GM19240 (cell line): ENCODE data around the gene CCL21.

ENCODE experiments used
- DNase-seq: peaks from one replicate; pipeline ENCODE4 v3.0.0; 2011; ENCODE audit warnings: low spot score; ENCODE audit not compliant: insufficient read length

Gene CCL21

GRCh38 chr9:34675048-34675714 lies 34.8 kb downstream of the CCL21 start:
- peak; percentile 48 for DNase-seq

DNA sequence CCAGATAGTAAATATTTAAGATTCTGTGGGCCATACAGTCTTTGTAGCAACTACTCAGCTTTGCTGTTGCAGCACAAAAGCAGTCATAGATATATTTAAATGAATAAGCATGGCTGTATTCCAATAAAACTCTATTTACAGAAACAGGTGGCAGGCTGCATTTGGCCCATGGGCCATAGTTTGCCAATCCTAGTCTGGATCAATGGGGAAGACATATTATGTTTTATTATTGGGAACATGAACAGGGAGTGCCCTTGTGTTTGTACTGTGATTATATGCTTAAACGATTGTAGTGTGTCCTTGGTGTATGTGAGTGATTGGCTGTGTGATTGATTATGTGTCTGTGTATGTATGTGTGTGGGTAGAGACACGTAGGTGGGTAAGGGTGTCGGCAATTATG lies 35.5 kb downstream of the CCL21 start:
- no peak for DNase-seq

- DNase-seq = no peak
Measured at GRCh38 chr9:34671307-34671706, 38.6 kb downstream of the CCL21 start.

DNA sequence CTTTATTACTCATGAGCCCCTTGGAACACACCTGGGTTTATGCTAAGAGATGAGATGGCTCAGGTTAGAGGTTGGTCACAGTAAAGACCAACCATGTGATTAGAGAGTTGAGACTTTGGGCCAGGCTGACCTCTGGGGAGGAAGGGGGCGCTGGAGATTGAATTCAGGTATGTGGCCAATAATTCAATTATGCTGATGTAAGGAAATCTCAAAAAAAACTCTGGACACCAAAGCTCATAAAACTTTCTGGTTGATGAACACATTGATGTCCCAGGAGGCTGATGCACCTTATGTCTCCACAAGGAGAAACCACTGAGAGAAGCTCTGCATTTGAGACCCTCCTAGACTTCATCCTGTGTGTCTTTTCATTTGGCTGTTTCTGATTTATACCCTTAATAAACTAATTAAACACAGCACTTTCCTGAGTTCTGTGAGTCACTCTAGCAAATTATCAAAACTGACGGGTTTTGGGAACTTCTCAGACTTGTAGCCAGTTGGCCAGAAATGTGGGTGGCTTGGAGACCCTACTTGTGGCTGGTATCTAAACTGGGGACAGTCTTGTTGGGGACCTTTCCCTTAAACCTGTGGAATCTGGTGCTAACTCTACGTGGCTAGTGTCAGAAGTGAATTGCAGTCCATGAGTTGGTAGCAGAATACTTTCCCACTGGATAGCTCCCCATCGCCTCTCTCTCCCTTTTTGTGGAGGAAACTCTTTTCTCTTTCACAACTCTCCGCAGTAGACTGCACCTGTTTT lies 40.0 kb downstream of the CCL21 start:
- no peak for DNase-seq

DNA sequence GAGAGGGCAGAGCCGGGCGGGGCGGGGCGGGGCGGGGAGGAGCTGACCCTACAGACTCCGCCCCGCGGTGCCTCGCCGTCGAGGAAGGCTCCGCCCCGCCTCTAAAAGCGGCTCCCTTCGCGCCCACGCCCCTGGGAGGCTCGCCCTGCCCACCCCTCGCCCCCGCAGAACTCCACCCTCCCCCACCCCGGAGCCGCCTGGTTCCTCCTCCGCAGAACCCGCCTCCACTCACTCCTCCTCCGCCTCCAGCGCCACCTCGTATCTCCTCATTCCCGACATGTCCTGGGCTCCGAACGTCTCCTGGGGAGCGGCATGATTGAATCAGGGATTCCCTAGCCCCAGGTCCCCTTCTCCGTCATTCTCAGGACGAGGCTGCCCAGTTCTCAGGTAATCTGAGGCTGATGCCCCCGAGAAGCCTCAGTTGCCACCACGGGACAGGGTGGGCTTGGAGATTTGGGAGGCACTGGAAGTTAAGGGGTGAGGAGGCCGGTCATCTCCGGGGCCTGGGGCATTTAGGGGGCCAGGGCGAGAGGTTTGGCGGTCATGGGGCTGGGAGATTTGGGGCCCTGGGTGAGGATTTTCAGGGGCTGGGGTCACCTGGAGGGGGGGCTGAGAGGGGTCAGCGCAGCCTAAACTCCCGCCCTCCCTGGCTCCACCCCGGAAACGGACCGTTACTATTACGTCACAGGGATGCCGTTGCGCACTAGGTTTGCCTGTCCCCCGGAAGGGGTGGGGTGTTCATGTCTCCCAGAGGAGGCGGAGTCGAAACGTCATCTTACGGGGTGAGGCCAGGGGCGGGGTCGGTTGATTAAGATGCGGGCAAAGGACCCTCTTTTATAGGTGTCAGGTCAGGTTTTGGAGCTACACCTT lies 44.3 kb downstream of the CCL21 start:
- peak; percentile 72 for DNase-seq

- DNase-seq = no peak
Measured at GRCh38 chr9:34665067-34665380, 44.9 kb downstream of the CCL21 start.

DNA sequence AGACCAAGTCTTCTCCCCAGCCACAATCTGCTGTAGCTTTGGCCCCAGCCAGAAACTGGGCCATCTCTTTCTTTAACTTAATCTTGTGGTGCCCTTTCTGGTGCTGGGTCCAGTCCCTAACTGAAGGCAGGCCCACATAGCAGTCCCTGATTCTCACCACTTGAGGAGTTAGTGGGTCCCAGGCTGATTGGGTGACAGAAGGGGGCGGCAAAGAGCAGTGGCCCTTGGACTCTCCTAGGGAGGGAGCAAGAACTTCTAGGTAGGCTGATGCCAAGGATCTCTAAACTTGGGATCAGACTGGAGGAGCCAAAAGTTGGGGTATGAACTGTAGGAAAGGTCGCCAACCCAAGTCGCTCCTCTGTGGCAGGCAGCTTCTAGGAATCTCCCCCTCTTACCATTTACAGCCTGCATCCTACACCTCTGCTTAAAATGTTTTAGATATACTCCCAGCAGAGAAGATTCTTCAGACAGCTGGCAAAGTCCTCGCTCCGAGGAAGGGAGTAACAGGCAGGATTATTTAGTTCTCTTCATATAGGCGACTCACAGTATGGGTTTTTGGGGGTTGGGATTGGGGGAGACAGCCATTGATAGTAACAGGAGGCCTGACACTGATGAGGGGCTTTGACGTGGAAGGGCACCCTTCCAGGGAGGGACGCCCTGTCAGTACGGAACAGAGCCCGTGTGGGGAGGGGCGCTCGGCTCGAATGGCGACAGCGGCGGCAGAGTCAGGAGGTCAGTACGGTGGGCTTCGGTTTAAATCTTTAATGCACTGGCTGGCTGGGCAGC lies 45.5 kb downstream of the CCL21 start:
- DNase-seq = peak; percentile 61

DNA sequence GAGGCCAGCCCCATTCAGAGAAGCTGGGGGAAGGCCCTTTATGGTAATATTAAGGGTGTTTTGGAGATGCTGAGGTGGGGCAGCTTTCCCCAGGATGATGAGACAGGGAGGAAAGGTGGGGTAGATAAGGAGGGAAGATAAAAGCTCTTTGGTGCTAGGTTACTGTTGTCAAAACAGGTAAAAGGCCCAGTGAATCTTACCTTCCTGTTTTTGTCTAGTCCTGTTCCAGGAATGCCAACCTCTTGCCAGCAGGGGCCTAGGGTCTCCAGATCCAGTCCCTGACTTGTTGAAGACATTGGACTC lies 46.7 kb downstream of the CCL21 start:
- no peak for DNase-seq

- no peak for DNase-seq
Measured at GRCh38 chr9:34662526-34663302, 47.2 kb downstream of the CCL21 start, which contains the start of gene CCL27. TSS of gene CCL27 (minus strand) at chr9:34662657. CDS start at chr9:34662633, 24 bp downstream.

DNA sequence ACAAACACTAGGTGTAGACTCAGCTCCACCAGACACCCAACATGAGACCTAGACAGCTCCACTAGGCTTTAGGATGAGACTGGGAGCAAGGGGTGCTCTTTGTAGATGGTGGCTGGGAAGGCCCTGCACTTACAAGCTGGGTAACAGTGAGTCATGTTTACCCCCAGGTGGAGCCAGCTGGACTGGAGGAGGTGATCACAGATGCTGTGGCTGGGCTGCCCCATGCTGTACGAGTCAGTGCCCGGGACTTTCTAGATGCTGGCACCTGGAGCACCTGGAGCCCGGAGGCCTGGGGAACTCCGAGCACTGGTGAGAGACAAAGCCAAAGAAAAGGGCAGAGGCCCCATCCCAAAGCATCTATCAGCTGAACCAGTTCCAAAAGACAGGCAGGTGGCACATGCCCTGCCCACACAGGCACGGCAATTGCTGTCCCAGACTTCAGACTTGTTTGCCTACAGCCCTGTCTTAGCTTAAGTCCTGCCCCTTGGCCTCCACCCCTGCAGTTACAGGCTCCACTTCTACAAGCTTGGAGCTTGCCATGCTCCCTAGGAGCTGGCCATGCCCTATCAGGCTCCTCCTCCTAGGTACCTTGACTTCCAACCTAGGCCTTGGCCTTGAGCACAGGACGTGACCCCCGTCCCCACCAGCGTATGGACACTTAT lies 50.2 kb downstream of the CCL21 start:
- no peak for DNase-seq
